ENCODE results near the gene HAUS1.
"Not testable (repeated sequence)": the region's sequence is repeated elsewhere in the genome, so short reads cannot be mapped to it uniquely, and the experiment has no call there.

HAUS1 gene

GRCh38 chr18:46163091-46163490 lies 58.9 kb downstream of the HAUS1 start:
- no peaks in the 10 kb centered on the region for H3K36me3 ChIP-seq (ENCODE audit: insufficient read depth, low read length)
- no peaks in the 10 kb centered on the region for H3K9me2 ChIP-seq (replicated peaks; ENCODE audit: low read depth, low read length)

GRCh38 chr18:46163941-46164499 lies 59.8 kb downstream of the HAUS1 start:
- no peaks in the 10 kb centered on the region for H3K36me3 ChIP-seq (ENCODE audit: insufficient read depth, low read length)
- no peaks in the 10 kb centered on the region for H3K79me2 ChIP-seq (ENCODE audit: insufficient read depth, low read length)
- H3K9ac ChIP-seq (ENCODE audit: low read depth, low read length, poor library complexity, severe bottlenecking): no peak overlapping the region
- no peaks in the 10 kb centered on the region for H3K4me1 ChIP-seq (ENCODE audit: insufficient read depth, low read length, poor library complexity, severe bottlenecking)
- no peak overlapping the region for H3K4me2 ChIP-seq (ENCODE audit: low read depth, low read length, poor library complexity, severe bottlenecking)
- H3F3A ChIP-seq (ENCODE audit: low read depth): no peaks in the 10 kb centered on the region
- no peak overlapping the region for H2AFZ ChIP-seq (ENCODE audit: low read length)
- H4K20me1 ChIP-seq (ENCODE audit: insufficient read depth, low read length, poor library complexity, severe bottlenecking): no peaks in the 10 kb centered on the region
- TF ChIP-seq CTCF (conservative IDR thresholded peaks at IDR 0.05; ENCODE audit: low read length): no peak
- no peak for TF ChIP-seq EZH2phosphoT487 (IDR thresholded peaks at IDR 0.05; ENCODE audit: borderline replicate concordance)
- H3K4me3 ChIP-seq (ENCODE audit: low read length, poor library complexity, severe bottlenecking): no peak overlapping the region
- no peaks in the 10 kb centered on the region for H3K9me2 ChIP-seq (replicated peaks; ENCODE audit: low read depth, low read length)
- H3K27me3 ChIP-seq (ENCODE audit: insufficient read depth, low read length, poor library complexity, severe bottlenecking): no peaks in the 10 kb centered on the region
- H3K9me3 ChIP-seq (ENCODE audit: insufficient read depth, low read depth, low read length): no peaks in the 10 kb centered on the region

More at GRCh38 chr18:46163091-46163490, 58.9 kb downstream of the HAUS1 start:
- H3K4me2 ChIP-seq (ENCODE audit: low read depth, low read length, poor library complexity, severe bottlenecking): no peak overlapping the region
- H2AFZ ChIP-seq (ENCODE audit: low read length): no peak overlapping the region
- H3K79me2 ChIP-seq (ENCODE audit: insufficient read depth, low read length): no peaks in the 10 kb centered on the region
- no peaks in the 10 kb centered on the region for H3K4me1 ChIP-seq (ENCODE audit: insufficient read depth, low read length, poor library complexity, severe bottlenecking)
- no peaks in the 10 kb centered on the region for H3K9me3 ChIP-seq (ENCODE audit: insufficient read depth, low read depth, low read length)
- no peaks in the 10 kb centered on the region for H4K20me1 ChIP-seq (ENCODE audit: insufficient read depth, low read length, poor library complexity, severe bottlenecking)
- H3F3A ChIP-seq (ENCODE audit: low read depth): no peaks in the 10 kb centered on the region
- no peak for TF ChIP-seq CTCF (conservative IDR thresholded peaks at IDR 0.05; ENCODE audit: low read length)
- no peaks in the 10 kb centered on the region for H3K27me3 ChIP-seq (ENCODE audit: insufficient read depth, low read length, poor library complexity, severe bottlenecking)
- H3K4me3 ChIP-seq (ENCODE audit: low read length, poor library complexity, severe bottlenecking): no peak overlapping the region
- H3K9ac ChIP-seq (ENCODE audit: low read depth, low read length, poor library complexity, severe bottlenecking): no peak overlapping the region

GRCh38 chr18:46164502-46164901 lies 60.3 kb downstream of the HAUS1 start:
- H3F3A ChIP-seq (ENCODE audit: low read depth); H3K79me2 ChIP-seq (ENCODE audit: insufficient read depth, low read length); H3K4me2 ChIP-seq (ENCODE audit: low read depth, low read length, poor library complexity, severe bottlenecking); H4K20me1 ChIP-seq (ENCODE audit: insufficient read depth, low read length, poor library complexity, severe bottlenecking); H3K27me3 ChIP-seq (ENCODE audit: insufficient read depth, low read length, poor library complexity, severe bottlenecking); H3K9ac ChIP-seq (ENCODE audit: low read depth, low read length, poor library complexity, severe bottlenecking); H3K4me1 ChIP-seq (ENCODE audit: insufficient read depth, low read length, poor library complexity, severe bottlenecking); H3K4me3 ChIP-seq (ENCODE audit: low read length, poor library complexity, severe bottlenecking); H3K36me3 ChIP-seq (ENCODE audit: insufficient read depth, low read length); H3K9me3 ChIP-seq (ENCODE audit: insufficient read depth, low read depth, low read length); H2AFZ ChIP-seq (ENCODE audit: low read length); H3K9me2 ChIP-seq (replicated peaks; ENCODE audit: low read depth, low read length): not testable (repeated sequence)

GRCh38 chr18:46164920-46165319 lies 60.7 kb downstream of the HAUS1 start:
- Histone ChIP-seq H2AFZ (ENCODE audit: low read length) (no peak overlapping the region), H3K36me3 (ENCODE audit: insufficient read depth, low read length) (no peaks in the 10 kb centered on the region), H3K9ac (ENCODE audit: low read depth, low read length, poor library complexity, severe bottlenecking) (no peak overlapping the region), H3K9me2 (replicated peaks; ENCODE audit: low read depth, low read length) (no peaks in the 10 kb centered on the region), H4K20me1 (ENCODE audit: insufficient read depth, low read length, poor library complexity, severe bottlenecking) (no peaks in the 10 kb centered on the region), H3K9me3 (ENCODE audit: insufficient read depth, low read depth, low read length) (no peaks in the 10 kb centered on the region), H3K4me1 (ENCODE audit: insufficient read depth, low read length, poor library complexity, severe bottlenecking) (no peaks in the 10 kb centered on the region), H3K4me3 (ENCODE audit: low read length, poor library complexity, severe bottlenecking) (no peak overlapping the region), H3K27me3 (ENCODE audit: insufficient read depth, low read length, poor library complexity, severe bottlenecking) (no peaks in the 10 kb centered on the region), H3K4me2 (ENCODE audit: low read depth, low read length, poor library complexity, severe bottlenecking) (no peak overlapping the region), H3F3A (ENCODE audit: low read depth) (no peaks in the 10 kb centered on the region), H3K79me2 (ENCODE audit: insufficient read depth, low read length) (no peaks in the 10 kb centered on the region)
- TF ChIP-seq CTCF (conservative IDR thresholded peaks at IDR 0.05; ENCODE audit: low read length) (no peak), EZH2phosphoT487 (IDR thresholded peaks at IDR 0.05; ENCODE audit: borderline replicate concordance) (no peak)

Data from Loucy (cell line).